IMR-90 (cell line): ENCODE results near the gene MYBPHL. TPM values are rescaled to one million over a fixed set of nuclear protein-coding genes. Genes with fewer than 3 reads are reported as not detected.

Experiments used
- ATAC-seq: fragments of 200-7000 bp; cut with Tn5 transposase; 2 replicates; pipeline ENCODE4 v1.9.1; 2020; ENCODE audit warnings: low read depth, mild to moderate bottlenecking, moderate library complexity
- BruUV-seq: library from RNA; stranded (reverse); fragments of 400-500 nt; replicated peaks from 2 replicates; lab custom pipeline; 2021; lab: Mats Ljungman, UMichigan
- CTCF ChIA-PET: fragments of 300-600 bp; formaldehyde crosslinking; extraction: SDS; loops from one replicate; lab custom pipeline; 2021; ENCODE audit warnings: antibody characterized with exemption; lab: Yijun Ruan, JAX
- POLR2A ChIA-PET: fragments of 300-600 bp; sonication (Branson Sonifier 250); formaldehyde crosslinking; loops from one replicate; lab custom pipeline; 2022; ENCODE audit warnings: antibody characterized with exemption; ENCODE audit not compliant: unreplicated experiment; lab: Charles Lee
- DNase-seq: peaks from one replicate; pipeline ENCODE4 v3.0.0; 2013
- H2AFZ ChIP-seq: replicated peaks from 2 replicates; pipeline ENCODE3; 2013; ENCODE audit warnings: low read length, mild to moderate bottlenecking; ENCODE audit not compliant: poor library complexity
- H2AK5ac ChIP-seq: 2 replicates; pipeline ENCODE4 v1.6.1; 2013; ENCODE audit warnings: low read depth, low read length, inconsistent platforms
- H2AK9ac ChIP-seq: replicated peaks from 2 replicates; pipeline ENCODE3; 2013; ENCODE audit warnings: mild to moderate bottlenecking, low read depth, low read length, moderate library complexity; ENCODE audit not compliant: poor library complexity
- H2BK120ac ChIP-seq: 2 replicates; pipeline ENCODE4 v1.6.1; 2013; ENCODE audit warnings: low read depth, low read length, inconsistent platforms
- H2BK15ac ChIP-seq: 3 replicates; pipeline ENCODE4 v1.6.1; 2013; ENCODE audit warnings: low read depth, low read length, inconsistent platforms
- H2BK20ac ChIP-seq: 2 replicates; pipeline ENCODE4 v1.6.1; 2013; ENCODE audit warnings: low read depth, mild to moderate bottlenecking, inconsistent platforms, low read length, moderate library complexity
- H2BK5ac ChIP-seq: 2 replicates; pipeline ENCODE4 v1.6.1; 2013; ENCODE audit warnings: mild to moderate bottlenecking, low read depth, low read length, inconsistent platforms; ENCODE audit not compliant: poor library complexity, severe bottlenecking
- H3K14ac ChIP-seq: replicated peaks from 2 replicates; pipeline ENCODE4 v1.6.1; 2013; ENCODE audit warnings: low read depth, low read length, inconsistent platforms
- H3K18ac ChIP-seq: 2 replicates; pipeline ENCODE4 v1.6.1; 2013; ENCODE audit warnings: low read depth, low read length, control low read depth
- H3K23ac ChIP-seq: 2 replicates; pipeline ENCODE4 v1.6.1; 2013; ENCODE audit warnings: low read depth, low read length, inconsistent platforms
- H3K27ac ChIP-seq: 2 replicates; pipeline ENCODE4 v1.5.1; 2013; ENCODE audit warnings: mild to moderate bottlenecking, control low read depth, low read length; ENCODE audit not compliant: insufficient read depth
- H3K27me3 ChIP-seq: 2 replicates; pipeline ENCODE4 v1.6.1; 2013; ENCODE audit warnings: low read length; ENCODE audit not compliant: control insufficient read depth, insufficient read depth
- H3K36me3 ChIP-seq: 2 replicates; pipeline ENCODE4 v1.6.1; 2013; ENCODE audit warnings: low read length, mixed read lengths; ENCODE audit not compliant: control insufficient read depth, insufficient read depth
- H3K4ac ChIP-seq: 2 replicates; pipeline ENCODE4 v1.6.1; 2013; ENCODE audit warnings: low read depth, low read length, inconsistent platforms
- H3K4me1 ChIP-seq: 2 replicates; pipeline ENCODE4 v1.6.1; 2013; ENCODE audit warnings: low read length, mixed read lengths; ENCODE audit not compliant: control insufficient read depth, insufficient read depth
- H3K4me2 ChIP-seq: 2 replicates; pipeline ENCODE4 v1.6.1; 2013; ENCODE audit warnings: low read depth, mild to moderate bottlenecking, control low read depth, low read length, moderate library complexity
- H3K4me3 ChIP-seq: 2 replicates; pipeline ENCODE4 v1.5.1; 2013; ENCODE audit warnings: low read depth, mild to moderate bottlenecking, control low read depth, low read length, moderate library complexity; ENCODE audit not compliant: insufficient read depth
- H3K56ac ChIP-seq: 2 replicates; pipeline ENCODE4 v1.6.1; 2013; ENCODE audit warnings: low read length, inconsistent platforms; ENCODE audit not compliant: insufficient read depth; ENCODE audit errors: extremely low read depth
- H3K79me1 ChIP-seq, 2 experiments: 2 replicates each; pipeline ENCODE4 v1.6.1; 2013; ENCODE audit warnings: low read length in 2 of 2, inconsistent platforms in 1 of 2, low read depth in 1 of 2
- H3K9ac ChIP-seq: 2 replicates; pipeline ENCODE4 v1.6.1; 2013; ENCODE audit warnings: low read depth, low read length, control low read depth
- H3K9me1 ChIP-seq: 2 replicates; pipeline ENCODE4 v1.6.1; 2013; ENCODE audit warnings: low read length, inconsistent platforms; ENCODE audit not compliant: insufficient read depth
- H3K9me3 ChIP-seq: 2 replicates; pipeline ENCODE4 v1.6.1; 2013; ENCODE audit warnings: low read length; ENCODE audit not compliant: control insufficient read depth, insufficient read depth
- H4K20me1 ChIP-seq: 2 replicates; pipeline ENCODE4 v1.6.1; 2013; ENCODE audit warnings: low read length, inconsistent platforms; ENCODE audit not compliant: insufficient read depth
- H4K5ac ChIP-seq: 2 replicates; pipeline ENCODE4 v1.6.1; 2013; ENCODE audit warnings: mild to moderate bottlenecking, low read depth, low read length, control low read depth
- H4K8ac ChIP-seq, 2 experiments: 2 replicates each; pipeline ENCODE4 v1.6.1; 2013; ENCODE audit warnings: low read depth in 2 of 2, low read length in 2 of 2, control low read depth in 1 of 2, inconsistent platforms in 1 of 2
- H4K91ac ChIP-seq: 2 replicates; pipeline ENCODE4 v1.6.1; 2013; ENCODE audit warnings: low read depth, low read length, inconsistent platforms; ENCODE audit not compliant: insufficient read depth
- FOS ChIP-seq: fragments of 150-350 bp; IDR thresholded peaks from 2 replicates; pipeline ENCODE4 v1.6.1; 2016; ENCODE audit warnings: low read depth, low read length
- POLR2A ChIP-seq: IDR thresholded peaks from 2 replicates; pipeline ENCODE4 v1.6.1; 2012; ENCODE audit warnings: mild to moderate bottlenecking, low read depth, low read length
- RFX5 ChIP-seq: IDR thresholded peaks from 2 replicates; pipeline ENCODE4 v1.8.0; 2012; ENCODE audit warnings: low read depth, mild to moderate bottlenecking, low read length, moderate library complexity
- WGBS, 2 experiments: methylation state at CpG; one replicate each; pipeline versions ENCODE4 v1.1.5 to v1.1.7; 2013; ENCODE audit warnings: missing lambda C conversion rate in 2 of 2; ENCODE audit not compliant: insufficient read length in 1 of 2; ENCODE audit errors: extremely low coverage in 2 of 2; 5-methylcytosine and 5-hydroxymethylcytosine counted together
- dilution Hi-C: fragments of 300-500 bp; cut with HindIII; formaldehyde crosslinking; loops from one replicate; pipeline ENCODE4 v1.14.3; 2018; ENCODE audit warnings: low sequenced_read_pairs; ENCODE audit not compliant: unreplicated experiment
- in situ Hi-C: fragments of 300-500 bp; cut with MboI; formaldehyde crosslinking; loops from 3 replicates; pipeline ENCODE4 v1.14.3; 2019; ENCODE audit warnings: low sequenced_read_pairs, inconsistent platforms, mixed read lengths
- intact Hi-C: fragments of 100-400 bp; cut with micrococcal nuclease; formaldehyde crosslinking; loops from 2 replicates; pipeline ENCODE4 v1.10.0; 2022
- polyA plus RNA-seq, 3 experiments: library from polyadenylated mRNA; depleted of rRNA; stranded (reverse); fragments of >200 nt; gene quantifications; 2 replicates each; pipeline ENCODE4 v1.2.3, GENCODE V29; 2012; ENCODE audit warnings: low replicate concordance in 1 of 3
- total RNA-seq: library from RNA; depleted of rRNA; stranded (reverse); fragments of >200 nt; gene quantifications from 2 replicates; pipeline ENCODE4 v1.2.3, GENCODE V29; 2012

Gene MYBPHL
- total and polyA plus RNA-seq, 2 of the 4 experiments (the other 2 are of a cell fraction): 0.07 TPM; not detected in 1

DNA sequence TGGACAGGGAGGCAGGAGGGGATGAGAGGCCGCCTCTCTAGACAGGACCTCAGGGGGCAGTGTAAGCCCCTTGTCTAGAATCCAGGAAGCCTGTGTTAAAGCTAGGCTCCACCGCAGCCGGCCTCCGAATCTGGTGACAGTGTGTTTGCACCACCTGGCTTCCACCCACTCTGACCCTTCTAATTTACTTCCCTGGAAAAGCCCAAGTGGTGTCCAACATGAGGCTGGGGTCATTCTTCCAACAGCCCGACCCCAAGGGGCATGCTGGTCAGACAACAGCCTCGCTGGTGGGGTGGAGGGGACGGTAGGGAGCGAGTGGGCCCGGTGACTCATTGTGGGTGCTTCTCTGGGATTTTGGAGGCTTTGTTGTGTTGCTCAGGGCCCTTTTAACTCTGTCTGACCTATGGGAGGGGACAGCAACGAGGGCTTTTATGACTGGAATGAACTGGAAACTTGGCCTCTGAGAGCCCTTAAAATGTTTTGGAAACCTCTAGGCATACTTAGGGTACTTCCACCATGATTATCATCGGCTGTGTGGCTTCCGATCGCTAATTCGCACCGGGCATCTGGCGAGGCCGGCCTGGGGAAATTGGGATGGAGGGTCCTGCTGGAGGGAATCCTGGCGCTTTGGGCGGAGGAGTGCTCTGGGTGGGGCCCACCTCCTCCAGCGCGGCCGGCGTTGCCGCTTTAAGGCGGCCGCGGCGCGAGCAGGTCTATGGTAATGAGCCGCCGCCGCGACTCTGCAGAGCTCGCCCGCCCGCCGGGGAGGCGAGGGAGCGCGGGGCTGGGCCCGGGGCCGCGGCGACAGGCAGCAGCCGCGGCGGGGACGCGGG lies 57.8 kb downstream of the MYBPHL start, which contains the start of gene CELSR2:
TSS of gene CELSR2 (plus strand) at position 743 of the 833 bp plus-strand sequence. CDS start 541 bp downstream, outside the sequence.
- H3K27ac ChIP-seq: no peak within 1 kb of the TSS
- dilution Hi-C loops: no loop called here

More for the DNA sequence above, 57.8 kb downstream of the MYBPHL start, which contains the start of gene CELSR2:
- H2AFZ ChIP-seq: peak within 1 kb of the TSS; percentile 90
- DNase-seq (peak; percentile 54), ATAC-seq (peak; percentile 88)
- peak within 1 kb of the TSS; percentile 67 for H2AK9ac ChIP-seq
- POLR2A ChIA-PET: interaction anchor here (0.5 kb wide), 2 partner anchors 7 to 178 kb away, joined by 3 to 10 read pairs; no protein-coding TSS in a partner anchor
- H3K4ac ChIP-seq: peak within 1 kb of the TSS; percentile 52; the same call in 1 of the 2 replicates
- no peak within 1 kb of the TSS for H3K9ac ChIP-seq
- CTCF ChIA-PET: no interaction called here
- no peaks in the 10 kb centered on the region for H3K36me3 ChIP-seq
- 0 out of 3 replicates have a peak within 1 kb of the TSS, but pooled peaks have one; percentile 8 for H2BK15ac ChIP-seq
- intact Hi-C loops: loop anchor here (1.0 kb wide), 1 partner anchor 9 kb away; no protein-coding TSS in a partner anchor
- H3K79me1 ChIP-seq: no peaks in the 10 kb centered on the region
- no peak within 1 kb of the TSS; the same call in 1 of the 2 replicates for H4K5ac ChIP-seq
- peak within 1 kb of the TSS in 1 of 2 experiments; percentile 57; a peak in 2 of 4 replicates for H4K8ac ChIP-seq
- no peak within 1 kb of the TSS for H3K18ac ChIP-seq
- no peak within 1 kb of the TSS for H2BK20ac ChIP-seq
- in situ Hi-C loops: no loop called here
- no peaks in the 10 kb centered on the region for H4K20me1 ChIP-seq
- no peaks in the 10 kb centered on the region for H3K9me3 ChIP-seq
- peak within 1 kb of the TSS; percentile 76 for H3K4me2 ChIP-seq
- no peak within 1 kb of the TSS for H2BK5ac ChIP-seq
- H3K23ac ChIP-seq: peak within 1 kb of the TSS; percentile 71; the same call in 1 of the 2 replicates
- no TSS peak for BruUV-seq
- H3K27me3 ChIP-seq: no peaks in the 10 kb centered on the region
- peak within 1 kb of the TSS; percentile 37; the same call in 1 of the 2 replicates for H3K14ac ChIP-seq
- H3K9me1 ChIP-seq: no peaks in the 10 kb centered on the region; the same call in 1 of the 2 replicates
- peak within 1 kb of the TSS; percentile 54 for H3K4me3 ChIP-seq
- H3K4me1 ChIP-seq: peaks cover 13% of the 10 kb centered on the region
- H3K56ac ChIP-seq: no peak within 1 kb of the TSS
- peak within 1 kb of the TSS; percentile 36; the same call in 1 of the 2 replicates for H4K91ac ChIP-seq
- TF ChIP-seq FOS (no peak), POLR2A (no peak), RFX5 (no peak)
- H2BK120ac ChIP-seq: peak within 1 kb of the TSS; percentile 56; the same call in 1 of the 2 replicates
- 9% methylated on average over 18 of the region's 49 CpGs; no CpG with 5 or more reads in 1 of the 2 experiments for WGBS, 2 experiments
- peak within 1 kb of the TSS; percentile 49; the same call in 1 of the 2 replicates for H2AK5ac ChIP-seq
